PC-3 (cell line): Measurements from ENCODE around the gene CHRNA4.

Experiments used
- EZH2phosphoT487 ChIP-seq: fragments of 300-600 bp; sonication (generic); IDR thresholded peaks from 2 replicates; pipeline ENCODE4 v1.6.1; 2018; ENCODE audit warnings: mild to moderate bottlenecking, antibody characterized with exemption, low read length, borderline replicate concordance
- TF ChIP-seq, protein P1 (sequence below): fragments of 300-600 bp; sonication (generic); conservative IDR thresholded peaks from 2 replicates; pipeline ENCODE4 v1.5.1; 2017; ENCODE audit warnings: antibody characterized with exemption, low read depth, mild to moderate bottlenecking, low read length

DNA sequence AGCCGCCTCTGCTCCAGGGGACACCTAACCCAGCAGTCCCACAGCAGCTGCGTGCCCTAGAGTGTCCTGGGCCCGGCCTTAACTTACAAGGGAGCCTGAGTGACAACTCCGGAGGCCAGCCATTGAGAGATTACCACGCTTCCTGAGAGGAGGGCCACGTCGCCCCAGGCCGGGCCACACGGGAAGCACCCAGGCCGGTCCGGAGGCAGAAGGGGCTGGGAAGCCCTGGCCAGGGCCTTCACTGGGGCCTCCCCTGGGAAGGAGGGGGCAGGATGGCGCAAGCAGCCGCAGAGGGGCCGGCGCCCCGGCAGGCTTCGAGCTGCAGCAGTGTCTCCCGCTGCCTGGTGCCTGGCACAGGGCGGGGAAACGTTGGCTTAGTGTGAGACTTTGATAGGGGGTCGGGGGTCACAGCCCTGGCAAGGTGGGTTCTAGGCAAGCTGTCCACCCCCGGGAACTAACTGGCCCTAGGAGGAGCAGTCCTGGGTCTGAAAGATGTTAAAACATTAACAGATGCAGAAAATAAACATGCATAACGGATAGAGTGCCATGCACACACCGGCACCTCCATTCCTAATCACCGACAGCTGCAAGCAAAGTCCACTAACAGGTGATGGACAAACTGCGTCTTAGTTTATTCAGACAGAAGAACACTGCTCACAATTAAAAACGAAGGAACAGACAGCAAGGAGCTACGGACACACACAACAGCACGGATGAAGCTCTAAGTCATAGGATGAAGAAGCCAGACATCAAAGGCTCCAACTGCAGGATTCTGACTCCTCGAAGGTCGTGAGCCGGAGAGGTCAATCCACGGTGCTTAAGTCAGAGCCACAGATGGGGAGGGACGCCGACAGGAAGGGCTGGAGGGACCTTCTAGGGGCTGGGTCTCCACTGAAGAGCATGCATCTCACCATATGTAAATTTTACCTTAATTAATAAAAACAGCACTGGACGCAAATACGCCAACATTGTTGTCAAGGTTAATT is 17.4 kb downstream of the CHRNA4 start:
- TF ChIP-seq, protein P1, sequence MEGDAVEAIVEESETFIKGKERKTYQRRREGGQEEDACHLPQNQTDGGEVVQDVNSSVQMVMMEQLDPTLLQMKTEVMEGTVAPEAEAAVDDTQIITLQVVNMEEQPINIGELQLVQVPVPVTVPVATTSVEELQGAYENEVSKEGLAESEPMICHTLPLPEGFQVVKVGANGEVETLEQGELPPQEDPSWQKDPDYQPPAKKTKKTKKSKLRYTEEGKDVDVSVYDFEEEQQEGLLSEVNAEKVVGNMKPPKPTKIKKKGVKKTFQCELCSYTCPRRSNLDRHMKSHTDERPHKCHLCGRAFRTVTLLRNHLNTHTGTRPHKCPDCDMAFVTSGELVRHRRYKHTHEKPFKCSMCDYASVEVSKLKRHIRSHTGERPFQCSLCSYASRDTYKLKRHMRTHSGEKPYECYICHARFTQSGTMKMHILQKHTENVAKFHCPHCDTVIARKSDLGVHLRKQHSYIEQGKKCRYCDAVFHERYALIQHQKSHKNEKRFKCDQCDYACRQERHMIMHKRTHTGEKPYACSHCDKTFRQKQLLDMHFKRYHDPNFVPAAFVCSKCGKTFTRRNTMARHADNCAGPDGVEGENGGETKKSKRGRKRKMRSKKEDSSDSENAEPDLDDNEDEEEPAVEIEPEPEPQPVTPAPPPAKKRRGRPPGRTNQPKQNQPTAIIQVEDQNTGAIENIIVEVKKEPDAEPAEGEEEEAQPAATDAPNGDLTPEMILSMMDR: no peak
- TF ChIP-seq EZH2phosphoT487: no peak
